ENCODE data around the gene WDR41. TPM values are rescaled to one million over a fixed set of nuclear protein-coding genes. Genes with fewer than 3 reads are reported as not detected.
A peak's percentile ranks its signal among the peaks of the same experiment; 100 is the strongest.

The WDR41 gene
- polyA plus RNA-seq, 1 experiment: 84.5 TPM

DNA sequence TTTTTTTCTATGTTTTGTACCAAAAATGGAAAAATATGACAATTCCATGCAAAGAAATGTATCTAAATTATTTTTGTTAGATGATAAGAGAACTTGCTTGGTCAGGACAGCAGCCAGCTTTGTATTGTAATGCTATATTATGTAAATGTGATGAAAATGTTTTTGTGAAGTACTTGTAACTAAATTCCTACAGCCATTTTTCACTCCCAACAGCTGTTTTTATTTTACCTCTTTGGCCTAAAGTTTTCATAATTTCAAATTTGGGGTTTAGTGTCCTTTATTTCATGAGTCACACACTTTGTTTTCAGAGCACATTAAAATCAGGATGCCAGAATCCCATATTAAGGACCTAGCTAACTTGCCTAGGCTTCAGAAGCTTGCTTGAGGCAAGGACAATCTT lies 64.1 kb downstream of the WDR41 start:
- CTCF ChIA-PET: interaction anchor here (1.1 to 3.1 kb wide), 3 partner anchors 10 to 342 kb away, joined by 3 to 16 read pairs (median 3); no protein-coding TSS in a partner anchor
- Histone ChIP-seq H3K27me3 (ENCODE audit: control insufficient read depth, insufficient read depth, low read length) (no peaks in the 10 kb centered on the region), H3K27ac (ENCODE audit: low read depth, low read length) (no peak overlapping the region), H3K9me3 (ENCODE audit: control insufficient read depth, insufficient read depth, low read length) (no peaks in the 10 kb centered on the region), H3K4me3 (ENCODE audit: low read depth, low read length) (no peak overlapping the region)
- POLR2A ChIA-PET: no interaction called here
- no peak for DNase-seq (ENCODE audit: low read depth, low spot score)
- TF ChIP-seq, protein P1, sequence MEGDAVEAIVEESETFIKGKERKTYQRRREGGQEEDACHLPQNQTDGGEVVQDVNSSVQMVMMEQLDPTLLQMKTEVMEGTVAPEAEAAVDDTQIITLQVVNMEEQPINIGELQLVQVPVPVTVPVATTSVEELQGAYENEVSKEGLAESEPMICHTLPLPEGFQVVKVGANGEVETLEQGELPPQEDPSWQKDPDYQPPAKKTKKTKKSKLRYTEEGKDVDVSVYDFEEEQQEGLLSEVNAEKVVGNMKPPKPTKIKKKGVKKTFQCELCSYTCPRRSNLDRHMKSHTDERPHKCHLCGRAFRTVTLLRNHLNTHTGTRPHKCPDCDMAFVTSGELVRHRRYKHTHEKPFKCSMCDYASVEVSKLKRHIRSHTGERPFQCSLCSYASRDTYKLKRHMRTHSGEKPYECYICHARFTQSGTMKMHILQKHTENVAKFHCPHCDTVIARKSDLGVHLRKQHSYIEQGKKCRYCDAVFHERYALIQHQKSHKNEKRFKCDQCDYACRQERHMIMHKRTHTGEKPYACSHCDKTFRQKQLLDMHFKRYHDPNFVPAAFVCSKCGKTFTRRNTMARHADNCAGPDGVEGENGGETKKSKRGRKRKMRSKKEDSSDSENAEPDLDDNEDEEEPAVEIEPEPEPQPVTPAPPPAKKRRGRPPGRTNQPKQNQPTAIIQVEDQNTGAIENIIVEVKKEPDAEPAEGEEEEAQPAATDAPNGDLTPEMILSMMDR (IDR thresholded peaks at IDR 0.05; ENCODE audit: low read depth, low read length): no peak

DNA sequence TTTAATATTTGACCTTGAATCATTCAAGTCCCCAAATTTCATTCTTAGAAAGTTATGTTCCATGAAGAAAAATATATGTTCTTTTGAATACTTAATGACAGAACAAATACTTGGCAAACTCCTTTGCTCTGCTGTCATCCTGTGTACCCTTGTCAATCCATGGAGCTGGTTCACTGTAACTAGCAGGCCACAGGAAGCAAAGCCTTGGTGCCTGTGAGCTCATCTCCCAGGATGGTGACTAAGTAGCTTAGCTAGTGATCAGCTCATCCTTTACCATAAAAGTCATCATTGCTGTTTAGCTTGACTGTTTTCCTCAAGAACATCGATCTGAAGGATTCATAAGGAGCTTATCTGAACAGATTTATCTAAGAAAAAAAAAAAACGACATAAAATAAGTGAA lies 65.4 kb downstream of the WDR41 start:
- Histone ChIP-seq H3K4me3 (ENCODE audit: low read depth, low read length) (no peak overlapping the region), H3K9me3 (ENCODE audit: control insufficient read depth, insufficient read depth, low read length) (no peaks in the 10 kb centered on the region), H3K27me3 (ENCODE audit: control insufficient read depth, insufficient read depth, low read length) (no peaks in the 10 kb centered on the region), H3K27ac (ENCODE audit: low read depth, low read length) (no peak overlapping the region)
- TF ChIP-seq, protein P1 (IDR thresholded peaks at IDR 0.05; ENCODE audit: low read depth, low read length): no peak
- POLR2A ChIA-PET: interaction anchor here (0.7 kb wide), 1 partner anchor 65 kb away, joined by 3 read pairs; the partner anchor contains the start of gene WDR41
- DNase-seq (ENCODE audit: low read depth, low spot score): peak; percentile 23
- CTCF ChIA-PET: interaction anchor here (0.6 to 3.4 kb wide), 7 partner anchors 10 to 300 kb away, joined by 3 to 16 read pairs (median 9); partner anchors contain the start of gene WDR41

DNA sequence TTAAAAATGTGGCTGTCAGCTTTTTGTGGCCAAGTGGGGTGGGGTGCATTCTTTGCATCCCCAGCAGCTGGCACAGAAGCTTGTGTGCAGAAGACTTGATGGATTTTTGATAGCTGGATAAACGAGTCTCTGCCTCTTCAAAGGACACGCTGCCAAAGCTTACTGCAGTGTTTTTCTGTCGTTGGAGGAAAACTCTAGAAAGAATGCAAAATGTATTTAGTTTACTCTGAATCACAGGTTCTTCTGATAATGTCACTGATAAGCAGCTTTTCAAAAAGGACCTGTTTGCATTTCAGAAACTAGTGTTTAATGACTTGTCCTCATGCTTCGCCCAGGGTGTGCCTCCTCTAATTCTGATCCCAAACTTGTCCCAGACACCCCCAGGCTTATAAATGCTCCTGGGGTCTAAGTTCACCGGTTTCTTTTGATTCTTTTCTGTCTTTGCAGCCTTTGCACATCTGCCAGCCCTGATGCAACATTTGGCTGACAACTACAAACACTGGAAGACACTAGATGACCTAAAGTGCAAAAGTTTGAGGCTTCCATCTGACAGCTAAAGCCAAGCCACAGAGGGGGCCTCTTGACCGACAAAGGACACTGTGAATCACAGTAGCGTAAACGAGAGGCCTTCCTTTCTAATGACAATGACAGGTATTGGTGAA lies 66.0 kb downstream of the WDR41 start:
- ChIA-PET CTCF (interaction anchor here (0.6 to 3.4 kb wide), 6 partner anchors 10 to 297 kb away, joined by 4 to 16 read pairs (median 9); partner anchors contain the start of gene WDR41), POLR2A (interaction anchor here (0.7 kb wide), 1 partner anchor 66 kb away, joined by 3 read pairs; the partner anchor contains the start of gene WDR41)
- Histone ChIP-seq H3K4me3 (ENCODE audit: low read depth, low read length) (no peak overlapping the region), H3K9me3 (ENCODE audit: control insufficient read depth, insufficient read depth, low read length) (no peaks in the 10 kb centered on the region), H3K27me3 (ENCODE audit: control insufficient read depth, insufficient read depth, low read length) (no peaks in the 10 kb centered on the region), H3K27ac (ENCODE audit: low read depth, low read length) (no peak overlapping the region)
- TF ChIP-seq, protein P1 (IDR thresholded peaks at IDR 0.05; ENCODE audit: low read depth, low read length): no peak
- DNase-seq (ENCODE audit: low read depth, low spot score): no peak

DNA sequence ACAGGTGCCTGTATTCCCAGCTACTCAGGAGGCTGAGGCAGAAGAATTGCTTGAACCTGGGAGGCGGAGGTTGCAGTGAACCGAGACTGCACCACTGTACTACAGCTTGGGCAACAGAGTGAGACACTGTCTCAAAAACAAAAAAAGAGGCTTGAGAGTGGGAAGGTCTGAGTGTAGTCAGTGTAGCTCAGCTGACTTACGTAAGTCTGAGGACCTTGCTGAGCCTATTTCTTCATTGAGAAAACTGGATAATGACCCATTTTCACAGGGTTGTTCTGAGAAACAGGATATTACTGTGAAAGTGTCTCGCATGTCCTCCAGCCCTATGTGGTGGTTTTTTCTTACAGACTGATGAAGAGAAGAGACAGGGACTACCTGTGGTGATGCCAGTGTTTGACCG lies 66.7 kb downstream of the WDR41 start:
- Histone ChIP-seq H3K9me3 (ENCODE audit: control insufficient read depth, insufficient read depth, low read length) (no peaks in the 10 kb centered on the region), H3K27me3 (ENCODE audit: control insufficient read depth, insufficient read depth, low read length) (no peaks in the 10 kb centered on the region), H3K4me3 (ENCODE audit: low read depth, low read length) (no peak overlapping the region), H3K27ac (ENCODE audit: low read depth, low read length) (no peak overlapping the region)
- CTCF ChIA-PET: interaction anchor here (2.0 to 3.4 kb wide), 3 partner anchors 11 to 280 kb away, joined by 9 to 16 read pairs (median 10); partner anchors contain the start of gene WDR41
- POLR2A ChIA-PET: no interaction called here
- TF ChIP-seq, protein P1 (IDR thresholded peaks at IDR 0.05; ENCODE audit: low read depth, low read length): no peak
- no peak for DNase-seq (ENCODE audit: low read depth, low spot score)

DNA sequence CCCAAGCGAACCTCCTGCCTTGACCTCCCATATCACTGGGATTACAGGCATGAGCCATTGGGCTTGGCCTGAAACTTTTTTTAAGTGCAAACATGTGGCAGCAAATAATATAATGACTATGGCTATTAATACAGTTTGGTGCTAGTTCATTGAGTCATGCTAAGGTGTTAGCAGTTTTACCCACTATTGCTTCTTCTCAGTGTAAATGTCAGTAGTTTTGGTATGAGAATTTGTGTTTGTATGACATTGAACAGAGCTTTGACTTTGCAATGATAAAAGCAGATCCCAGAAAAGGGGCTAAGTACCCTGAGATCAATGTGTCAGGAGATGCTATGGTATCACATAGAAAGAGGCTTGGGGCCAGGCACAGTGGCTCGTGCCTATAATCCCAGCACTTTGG lies 67.2 kb downstream of the WDR41 start:
- no peak for DNase-seq (ENCODE audit: low read depth, low spot score)
- Histone ChIP-seq H3K27me3 (ENCODE audit: control insufficient read depth, insufficient read depth, low read length) (no peaks in the 10 kb centered on the region), H3K27ac (ENCODE audit: low read depth, low read length) (no peak overlapping the region), H3K9me3 (ENCODE audit: control insufficient read depth, insufficient read depth, low read length) (no peaks in the 10 kb centered on the region), H3K4me3 (ENCODE audit: low read depth, low read length) (no peak overlapping the region)
- TF ChIP-seq, protein P1 (IDR thresholded peaks at IDR 0.05; ENCODE audit: low read depth, low read length): no peak
- POLR2A ChIA-PET: no interaction called here
- CTCF ChIA-PET: interaction anchor here (3.1 to 3.4 kb wide), 2 partner anchors 68 to 280 kb away, joined by 10 to 16 read pairs; partner anchors contain the start of gene WDR41
